Esophagus (tissue), 2 donors: Measurements from ENCODE around the gene PCYT1B. TPM values are rescaled to one million over a fixed set of nuclear protein-coding genes. Genes with fewer than 3 reads are reported as not detected.

ENCODE experiments used
- H3K27ac ChIP-seq, 2 donors: one replicate each; pipeline ENCODE4 v1.5.1; 2013; ENCODE audit warnings: low read depth in 2 of 2, mild to moderate bottlenecking in 2 of 2, inconsistent platforms in 1 of 2, low read length in 1 of 2, moderate library complexity in 1 of 2
- H3K27me3 ChIP-seq, 2 donors: one replicate each; pipeline ENCODE4 v1.6.1; 2013; ENCODE audit warnings: low read length in 2 of 2, control low read depth in 1 of 2, mild to moderate bottlenecking in 1 of 2; ENCODE audit not compliant: insufficient read depth in 2 of 2, control insufficient read depth in 1 of 2
- H3K36me3 ChIP-seq, 2 donors: one replicate each; pipeline ENCODE4 v1.6.1; 2013; ENCODE audit warnings: low read length in 1 of 2; ENCODE audit not compliant: control insufficient read depth in 2 of 2, insufficient read depth in 2 of 2
- H3K4me1 ChIP-seq, 2 donors: one replicate each; pipeline ENCODE4 v1.6.1; 2013; ENCODE audit warnings: low read length in 1 of 2; ENCODE audit not compliant: control insufficient read depth in 2 of 2, insufficient read depth in 2 of 2
- H3K4me3 ChIP-seq, 2 donors: one replicate each; pipeline ENCODE4 v1.5.1; 2013; ENCODE audit warnings: low read length in 2 of 2, mild to moderate bottlenecking in 2 of 2, low read depth in 1 of 2, moderate library complexity in 1 of 2
- H3K9me3 ChIP-seq, 2 donors: one replicate each; pipeline ENCODE4 v1.6.1; 2013; ENCODE audit warnings: mild to moderate bottlenecking in 2 of 2, low read depth in 1 of 2, low read length in 1 of 2, moderate library complexity in 1 of 2; ENCODE audit not compliant: control insufficient read depth in 2 of 2, insufficient read depth in 1 of 2
- WGBS, 2 donors: extraction: QIAGEN DNeasy Blood & Tissue Kit; methylation state at CpG; one replicate each; pipeline ENCODE4 v1.1.7; 2013; 5-methylcytosine and 5-hydroxymethylcytosine counted together
- polyA plus RNA-seq, 2 donors: library from polyadenylated mRNA; stranded (reverse); fragments of 200-250 nt; gene quantifications; one replicate each; pipeline ENCODE4 v1.2.3, GENCODE V29; 2013
- donor health status: healthy with polysubstance abuse.
- donor health status: Bipolar disorder and iron deficiency.

PCYT1B gene
- polyA plus RNA-seq, 2 donors = 0.33 to 0.40 TPM

DNA sequence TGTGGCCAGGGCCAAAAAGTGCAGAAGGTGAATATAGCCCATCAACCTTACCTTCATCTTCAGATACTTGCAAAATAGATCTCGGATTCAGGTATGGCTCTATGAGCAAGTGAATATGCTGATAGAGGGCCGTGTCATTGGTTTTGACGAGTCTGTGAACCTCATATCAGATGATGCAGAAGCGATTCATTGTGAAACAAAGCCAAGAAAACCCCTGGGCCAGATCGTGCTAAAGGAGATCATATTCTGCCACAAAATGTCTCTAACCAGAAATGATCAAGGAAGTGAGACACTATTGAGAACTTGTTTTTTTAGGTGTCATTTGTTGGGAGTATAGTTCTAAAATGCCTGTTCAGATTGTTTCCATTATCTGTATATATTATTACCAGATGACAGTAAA lies 133.7 kb downstream of the PCYT1B start:
- H3K36me3 ChIP-seq = no peaks in the 10 kb centered on the region
- WGBS, 2 donors = 70 to 73% methylated on average over 5 of the region's 5 CpGs
- H3K27ac ChIP-seq = no peak overlapping the region
- no peaks in the 10 kb centered on the region for H3K4me1 ChIP-seq
- H3K27me3 ChIP-seq = no peaks in the 10 kb centered on the region
- H3K4me3 ChIP-seq = no peak overlapping the region
- no peaks in the 10 kb centered on the region for H3K9me3 ChIP-seq

DNA sequence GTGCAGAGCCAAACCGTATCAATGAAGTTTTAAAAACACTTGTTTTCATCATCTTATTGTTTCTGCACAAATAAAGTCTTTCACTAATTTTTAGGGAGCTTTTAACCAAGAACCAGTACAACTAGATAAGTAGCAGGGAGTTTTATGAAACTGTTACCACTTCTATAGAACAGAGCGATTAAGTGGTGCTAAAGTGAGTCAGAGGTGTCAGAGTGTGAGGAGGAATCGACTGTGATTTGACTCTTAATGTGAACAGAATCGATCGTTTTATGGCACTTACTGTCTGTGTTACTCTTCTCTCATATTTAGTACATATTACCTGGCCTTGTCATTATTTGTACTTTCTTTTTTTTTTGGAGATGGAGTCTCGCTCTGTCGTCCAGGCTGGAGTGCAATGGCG lies 138.8 kb downstream of the PCYT1B start:
- Histone ChIP-seq H3K9me3 (no peaks in the 10 kb centered on the region), H3K4me3 (no peak overlapping the region), H3K36me3 (no peaks in the 10 kb centered on the region), H3K27ac (no peak overlapping the region), H3K4me1 (no peaks in the 10 kb centered on the region), H3K27me3 (no peaks in the 10 kb centered on the region)
- WGBS, 2 donors = 90 to 93% methylated on average over 8 of the region's 8 CpGs

Other genes with a start within 250 kb of the PCYT1B start
- gene PDK3, start 182.1 kb downstream of the PCYT1B start, polyA plus RNA-seq = 1 to 10 TPM; 1.9 to 2.6 TPM
- 1 to 10 TPM; 2.8 to 4.5 TPM for gene POLA1, start 46.6 kb upstream of the PCYT1B start, polyA plus RNA-seq